Neutrophil (primary cell): ENCODE data around the gene JMJD7.

Experiments
- H3K27ac ChIP-seq: fragments of 200-600 bp; sonication (generic); 2 replicates; pipeline ENCODE4 v1.5.1; 2016; ENCODE audit warnings: mild to moderate bottlenecking, moderate library complexity
- H3K27me3 ChIP-seq: fragments of 200-600 bp; sonication (generic); 2 replicates; pipeline ENCODE4 v1.6.0; 2016; ENCODE audit warnings: mild to moderate bottlenecking
- H3K36me3 ChIP-seq: fragments of 200-600 bp; sonication (generic); 2 replicates; pipeline ENCODE4 v1.5.1; 2017
- H3K4me1 ChIP-seq, 2 experiments: fragments of 200-600 bp in 1 of 2; sonication (generic) in 1 of 2; 1 replicate in 1 of 2; 2 replicates in 1 of 2; pipeline versions ENCODE4 v1.5.1 to v1.6.1; 2013 to 2016; ENCODE audit warnings: low read depth in 1 of 2, low read length in 1 of 2, mild to moderate bottlenecking in 1 of 2, moderate library complexity in 1 of 2; ENCODE audit not compliant: control insufficient read depth in 1 of 2, insufficient read depth in 1 of 2
- H3K4me3 ChIP-seq, 2 experiments: fragments of 200-600 bp in 1 of 2; sonication (generic) in 1 of 2; 1 replicate in 1 of 2; 2 replicates in 1 of 2; pipeline ENCODE4 v1.5.1; 2013 to 2016; ENCODE audit warnings: low read depth in 1 of 2, low read length in 1 of 2, mild to moderate bottlenecking in 1 of 2, moderate library complexity in 1 of 2
- H3K9me3 ChIP-seq: fragments of 200-600 bp; sonication (generic); 2 replicates; pipeline ENCODE4 v1.5.1; 2016
- CTCF ChIP-seq: fragments of 200-600 bp; sonication (generic); IDR thresholded peaks from 2 replicates; pipeline ENCODE4 v1.5.1; 2016; ENCODE audit warnings: antibody characterized with exemption

Gene JMJD7

GRCh38 chr15:41861736-41862356 lies 34.0 kb downstream of the JMJD7 start:
- Histone ChIP-seq H3K27me3 (no peaks in the 10 kb centered on the region), H3K27ac (no peak overlapping the region)

GRCh38 chr15:41862515-41863116 lies 34.7 kb downstream of the JMJD7 start:
- no peaks in the 10 kb centered on the region for H3K27me3 ChIP-seq
- no peaks in the 10 kb centered on the region for H3K9me3 ChIP-seq
- TF ChIP-seq CTCF = no peak
- H3K27ac ChIP-seq = no peak overlapping the region
- no peaks in the 10 kb centered on the region for H3K4me1 ChIP-seq
- H3K4me3 ChIP-seq = no peak overlapping the region
- no peaks in the 10 kb centered on the region for H3K36me3 ChIP-seq

More at GRCh38 chr15:41861736-41862356, 34.0 kb downstream of the JMJD7 start:
- Histone ChIP-seq H3K36me3 (no peaks in the 10 kb centered on the region), H3K9me3 (no peaks in the 10 kb centered on the region), H3K4me3 (no peak overlapping the region), H3K4me1 (no peaks in the 10 kb centered on the region)
- TF ChIP-seq CTCF = no peak

- Histone ChIP-seq H3K4me3 (no peak overlapping the region), H3K27me3 (no peaks in the 10 kb centered on the region), H3K4me1 (no peaks in the 10 kb centered on the region), H3K36me3 (no peaks in the 10 kb centered on the region), H3K27ac (no peak overlapping the region), H3K9me3 (no peaks in the 10 kb centered on the region)
- no peak for TF ChIP-seq CTCF
These were observed 37.7 kb downstream of the JMJD7 start for GRCh38 chr15:41865490-41866055.

GRCh38 chr15:41866263-41866703 lies 38.4 kb downstream of the JMJD7 start:
- H3K27ac ChIP-seq = no peak overlapping the region
- no peaks in the 10 kb centered on the region for H3K27me3 ChIP-seq
- no peak for TF ChIP-seq CTCF
- H3K9me3 ChIP-seq = no peaks in the 10 kb centered on the region
- no peaks in the 10 kb centered on the region for H3K4me1 ChIP-seq
- no peak overlapping the region for H3K4me3 ChIP-seq
- no peaks in the 10 kb centered on the region for H3K36me3 ChIP-seq

- Histone ChIP-seq H3K9me3 (no peaks in the 10 kb centered on the region), H3K4me3 (no peak overlapping the region), H3K27me3 (no peaks in the 10 kb centered on the region), H3K27ac (no peak overlapping the region), H3K36me3 (no peaks in the 10 kb centered on the region), H3K4me1 (no peaks in the 10 kb centered on the region)
- TF ChIP-seq CTCF = no peak
These were observed 39.1 kb downstream of the JMJD7 start for GRCh38 chr15:41866872-41867579.
